NCI-H510A (cell line): Measurements from ENCODE around the gene LMAN2L.
"Not testable (repeated sequence)": the region's sequence is repeated elsewhere in the genome, so short reads cannot be mapped to it uniquely, and the experiment has no call there.

ENCODE experiments used
- DNase-seq: peaks from one replicate; lab custom pipeline; 2025; lab: John Stamatoyannopoulos, UW

LMAN2L gene

GRCh38 chr2:96687711-96688640 lies 51.9 kb downstream of the LMAN2L start:
- DNase-seq: no peak

DNA sequence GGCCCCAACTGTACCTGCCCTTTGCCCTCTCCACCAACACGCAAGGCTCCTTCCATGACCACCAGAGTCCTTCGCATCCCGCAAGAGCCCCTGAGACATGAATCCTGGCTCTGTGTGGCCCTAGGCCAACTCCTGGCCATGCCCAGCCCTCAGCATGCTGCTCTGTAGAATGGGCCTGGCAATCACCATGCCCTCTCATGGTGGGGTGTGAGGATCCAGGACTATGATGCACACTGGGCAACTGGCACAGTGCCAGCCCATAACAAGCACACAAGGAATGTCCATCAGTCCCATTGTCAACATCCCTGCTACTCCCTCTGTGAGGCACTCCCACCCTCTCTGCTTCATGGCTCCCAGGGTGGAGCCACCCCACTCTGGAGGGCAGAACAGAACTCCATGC lies 52.6 kb downstream of the LMAN2L start:
- no peak for DNase-seq

- DNase-seq: peak; percentile 83
Observed at GRCh38 chr2:96685577-96686459, 54.0 kb downstream of the LMAN2L start.

GRCh38 chr2:96684883-96685576 lies 54.8 kb downstream of the LMAN2L start:
- DNase-seq: no peak

DNA sequence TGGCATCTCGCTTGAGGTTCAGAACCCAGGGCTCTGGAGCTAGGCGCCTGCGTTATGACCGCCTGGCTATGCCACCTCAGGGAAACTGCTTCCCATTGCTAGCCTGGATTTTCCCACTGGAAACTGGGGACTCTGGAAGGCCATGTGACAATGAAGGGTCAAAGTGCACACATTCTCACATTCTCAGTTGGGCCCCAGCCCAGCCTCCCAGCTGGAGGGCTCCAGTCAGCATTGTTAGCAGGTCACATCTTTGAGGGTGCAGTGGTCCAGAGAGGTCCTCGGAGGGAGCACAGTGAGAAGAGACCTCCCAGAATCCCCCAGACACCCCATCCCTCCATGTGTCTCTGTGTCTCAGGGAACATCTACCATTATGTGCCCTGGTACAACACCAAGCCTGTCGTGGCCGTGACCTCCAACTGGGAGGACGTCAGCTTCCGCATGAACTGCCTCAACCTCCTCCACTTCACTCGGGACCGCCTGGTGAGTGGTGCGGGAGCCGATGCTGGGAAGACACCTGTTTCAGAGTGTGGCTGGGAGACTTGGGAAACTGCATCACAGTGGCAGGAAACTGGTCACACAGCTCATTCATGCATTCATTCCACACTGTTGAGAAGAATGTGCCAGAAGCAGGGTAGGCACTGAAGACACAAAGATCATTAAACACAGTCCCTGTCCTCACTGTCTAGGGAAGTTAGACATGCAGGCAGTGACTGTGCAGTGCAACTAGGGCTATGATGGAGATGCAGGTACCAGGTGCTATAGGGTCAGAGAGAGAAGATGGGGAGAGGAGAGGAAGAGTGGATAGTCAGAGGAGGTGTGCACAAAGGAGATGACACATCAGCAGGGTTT lies 55.7 kb downstream of the LMAN2L start:
- DNase-seq: no peak

GRCh38 chr2:96683307-96683706 lies 56.6 kb downstream of the LMAN2L start:
- DNase-seq: no peak

DNA sequence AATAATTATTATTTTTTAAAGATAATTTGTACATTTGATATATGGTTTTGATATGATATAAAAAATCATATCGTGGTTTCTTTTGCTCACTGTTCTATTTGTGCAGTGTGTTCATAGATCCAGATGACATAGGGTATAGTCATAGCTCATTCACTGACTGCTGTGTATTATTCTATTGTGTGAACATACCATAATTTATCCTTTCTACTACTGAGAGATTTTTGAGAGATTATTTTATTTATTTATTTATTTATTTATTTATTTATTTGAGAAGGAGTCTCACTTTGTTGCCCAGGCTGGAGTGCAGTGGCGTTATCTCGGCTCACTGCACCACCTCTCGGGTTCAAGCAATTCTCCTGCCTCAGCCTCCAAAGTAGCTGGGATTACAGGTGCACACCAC lies 58.3 kb downstream of the LMAN2L start:
- no peak for DNase-seq

DNA sequence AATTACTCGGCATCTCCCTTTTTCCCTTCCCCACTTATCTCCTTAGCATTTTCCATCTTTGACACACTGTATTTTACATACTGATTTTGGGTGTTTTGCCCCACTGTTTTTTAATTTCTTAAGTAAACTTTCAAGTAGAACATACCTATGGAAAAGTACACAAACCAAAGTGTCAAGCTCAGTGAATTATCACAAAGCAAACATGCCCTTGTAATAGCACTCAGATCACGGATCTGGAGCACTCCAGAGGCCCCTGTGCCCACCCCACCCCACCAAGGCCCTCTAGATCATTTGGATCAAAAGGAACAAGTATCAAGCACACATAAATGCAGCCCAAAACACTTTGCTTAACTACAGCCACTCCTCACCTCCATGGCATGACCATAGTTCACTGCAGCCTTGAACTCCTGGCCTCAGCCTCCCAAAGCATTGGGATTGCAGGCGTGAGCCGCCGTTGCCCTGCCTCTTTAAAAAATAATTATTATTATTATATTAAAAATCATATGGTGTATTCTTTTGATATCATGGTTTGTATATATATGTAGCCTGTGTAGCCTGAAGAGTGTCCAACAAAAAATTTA lies 59.2 kb downstream of the LMAN2L start:
- no peak for DNase-seq

- DNase-seq: no peak
Observed at GRCh38 chr2:96679848-96680247, 60.0 kb downstream of the LMAN2L start.

DNA sequence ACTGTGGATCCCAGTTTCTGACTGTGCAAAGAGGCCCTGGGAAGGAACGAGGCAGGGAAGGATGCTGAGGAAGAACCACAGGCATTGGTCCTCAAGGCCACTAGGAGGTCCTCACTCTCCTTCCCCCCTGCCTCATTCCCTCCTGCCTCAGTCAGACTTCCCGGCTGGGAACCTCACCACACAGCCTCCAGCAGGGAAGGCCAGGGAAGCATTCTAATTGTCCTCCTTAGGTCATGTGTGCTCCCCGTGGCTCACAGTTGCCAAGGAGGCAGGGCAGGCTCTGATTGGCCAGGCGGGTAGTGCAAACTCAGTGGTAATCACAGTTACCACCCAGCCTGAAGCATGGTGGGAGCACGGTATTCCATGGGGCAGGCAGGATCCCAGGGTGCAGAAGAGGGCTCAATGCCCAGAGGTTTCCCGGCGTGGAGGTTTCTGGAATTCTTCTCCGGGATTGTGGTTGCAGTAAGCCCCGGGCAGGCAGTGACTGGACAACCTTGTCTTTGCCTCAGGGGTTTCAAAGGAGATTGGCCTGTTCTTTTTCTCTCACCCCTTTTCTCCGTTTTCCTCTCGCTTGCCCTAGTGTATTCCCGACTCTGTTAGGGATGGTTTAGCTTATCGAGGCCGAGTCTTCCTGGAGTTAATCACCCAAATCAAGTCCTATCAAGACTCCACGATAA lies 70.2 kb downstream of the LMAN2L start:
- no peak for DNase-seq

DNA sequence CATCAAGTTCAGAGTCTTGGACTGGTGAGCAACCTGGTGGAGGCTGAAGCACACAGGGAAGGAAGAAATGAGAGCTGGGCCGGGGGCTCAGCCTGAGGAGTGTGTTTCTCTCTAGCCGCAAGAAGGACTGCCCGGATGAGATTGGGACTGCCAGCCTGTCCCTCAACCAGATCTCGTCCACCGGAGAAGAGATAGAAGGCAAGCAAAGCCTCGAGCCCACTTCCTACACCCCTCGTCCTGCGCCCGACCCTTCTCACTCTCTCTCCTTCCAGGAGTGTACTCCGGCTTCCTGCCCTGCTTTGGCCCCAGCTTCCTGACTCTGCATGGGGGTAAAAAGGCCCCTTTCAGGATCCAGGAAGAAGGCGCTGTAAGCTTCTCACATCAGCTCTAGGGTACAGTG lies 71.1 kb downstream of the LMAN2L start:
- no peak for DNase-seq

DNA sequence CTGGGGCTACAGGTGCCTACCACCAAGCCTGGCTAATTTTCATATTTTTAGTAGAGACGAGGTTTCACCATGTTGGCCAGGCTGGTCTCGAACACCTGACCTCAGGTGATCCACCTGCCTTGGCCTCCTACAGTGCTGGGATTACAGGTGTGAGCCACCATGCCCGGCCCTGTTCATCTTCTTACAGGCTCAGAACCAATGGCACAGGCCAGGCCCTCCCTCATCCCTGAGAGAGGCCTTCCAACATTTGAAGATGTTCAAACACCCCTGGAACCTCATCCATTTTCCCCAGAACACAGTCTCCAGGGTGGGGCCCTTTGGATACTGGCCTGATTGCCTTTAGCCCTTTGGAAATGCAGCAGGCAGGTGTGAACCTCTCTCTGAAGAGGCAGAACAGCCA lies 74.1 kb downstream of the LMAN2L start:
- not testable (repeated sequence) for DNase-seq

- no peak for DNase-seq
Observed at GRCh38 chr2:96665083-96665569, 74.7 kb downstream of the LMAN2L start.

DNA sequence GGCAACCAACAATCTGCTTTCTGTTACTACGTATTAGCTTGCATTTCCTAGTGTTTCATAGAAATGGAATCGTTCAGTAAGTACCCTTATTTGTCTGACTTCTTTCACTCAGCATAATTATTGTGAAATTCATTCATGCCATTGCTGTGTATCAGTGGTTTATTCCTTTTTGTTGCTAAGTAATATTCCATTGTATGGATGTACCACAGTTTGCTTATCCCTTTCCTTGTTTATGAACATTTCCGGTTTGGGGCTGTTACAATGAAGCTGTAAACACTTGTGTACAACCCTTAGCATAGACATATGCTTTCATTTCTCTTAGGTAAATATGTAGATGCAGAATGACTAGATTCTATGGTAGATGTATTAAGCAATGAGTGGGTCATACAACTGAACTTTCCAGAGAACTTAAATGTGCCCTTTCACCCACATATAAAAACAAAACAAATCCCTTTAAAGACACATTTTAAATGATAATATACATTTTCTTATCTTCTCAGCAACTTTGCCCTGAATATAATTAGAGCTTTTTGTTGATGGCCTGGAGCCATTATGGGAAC lies 75.4 kb downstream of the LMAN2L start:
- DNase-seq: no peak

- no peak for DNase-seq
Observed at GRCh38 chr2:96663829-96664228, 76.0 kb downstream of the LMAN2L start.

GRCh38 chr2:96663177-96663576 lies 76.7 kb downstream of the LMAN2L start:
- no peak for DNase-seq

- no peak for DNase-seq
Observed at GRCh38 chr2:96662360-96662759, 77.5 kb downstream of the LMAN2L start.

DNA sequence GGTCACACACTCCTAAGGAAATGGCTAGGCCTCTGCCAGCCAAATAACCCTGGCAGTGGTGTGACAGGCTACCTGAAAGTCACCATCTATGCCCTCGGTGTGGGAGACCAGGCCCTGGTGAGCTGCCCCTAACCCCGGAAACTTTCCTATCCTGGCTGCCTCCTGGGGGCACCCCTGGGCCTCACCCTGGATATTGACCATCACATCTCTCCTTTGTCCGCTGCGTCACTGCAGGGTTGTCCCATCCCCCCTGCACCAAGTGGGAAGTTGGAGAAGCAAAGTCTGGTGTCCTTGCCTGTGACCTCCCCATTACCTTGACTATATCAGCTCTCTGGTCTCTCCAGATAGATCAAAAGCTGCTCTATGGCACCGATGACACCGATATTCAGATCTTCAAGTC lies 78.5 kb downstream of the LMAN2L start:
- DNase-seq: no peak

DNA sequence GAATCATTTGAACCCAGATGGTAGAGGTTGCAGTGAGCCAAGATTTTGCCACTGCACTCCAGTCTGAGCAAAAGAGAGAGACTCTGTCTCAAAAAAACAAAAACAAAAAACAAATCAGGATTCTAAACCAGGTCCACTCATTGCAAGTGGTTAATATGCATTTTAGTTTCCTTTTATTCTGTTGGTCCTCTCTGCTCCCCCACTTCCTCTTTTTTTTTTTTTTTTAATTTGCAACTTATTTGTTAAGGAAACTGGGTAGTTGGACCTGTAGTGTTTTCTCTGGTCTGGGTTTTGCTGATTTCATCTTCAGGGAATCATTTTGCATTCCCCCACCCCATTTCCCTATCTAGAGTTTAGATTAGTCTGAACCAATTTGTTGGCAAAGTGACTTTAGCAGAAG lies 83.3 kb downstream of the LMAN2L start:
- no peak for DNase-seq
